ENCODE data around the gene NCKAP5L. TPM values are rescaled to one million over a fixed set of nuclear protein-coding genes. Genes with fewer than 3 reads are reported as not detected.
A peak's percentile ranks its signal among the peaks of the same experiment; 100 is the strongest.

Gene NCKAP5L
- total and polyA plus RNA-seq, 9 of the 15 experiments (the other 6 are each of a cell fraction or from before 2014, with no cell fraction given), result 0.01 to 14.4 (median 3.7) TPM

GRCh38 chr12:49868952-49869815 lies 41.0 kb upstream of the NCKAP5L start (continued):
- peak; percentile 89 for TF ChIP-seq ZNF197 (CRISPR knock-in tag; IDR thresholded peaks at IDR 0.05; ENCODE audit: low read depth)
- no peak for TF ChIP-seq NR0B1 (IDR thresholded peaks at IDR 0.05; ENCODE audit: partially characterized antibody)
- peak; percentile 82; the same call in 1 of the 2 replicates for TF ChIP-seq TOE1 (IDR thresholded peaks at IDR 0.05; ENCODE audit: borderline replicate concordance)
- TF ChIP-seq TOE1 (CRISPR knock-in tag; IDR thresholded peaks at IDR 0.05; ENCODE audit: borderline replicate concordance, low read depth), result no peak
- no peak for TF ChIP-seq CGGBP1 (CRISPR knock-in tag; IDR thresholded peaks at IDR 0.05)
- TF ChIP-seq LCOR (CRISPR knock-in tag; IDR thresholded peaks at IDR 0.05), result peak; percentile 70; the same call in 1 of the 2 replicates
- 0 out of 4 replicates have a peak, but pooled peaks of 1 of the 2 experiments have one; percentile 40 for TF ChIP-seq KDM4B (IDR thresholded peaks at IDR 0.05; ENCODE audit: borderline replicate concordance in 2 of 2, low read depth in 1 of 2)
- peak; percentile 92 for TF ChIP-seq MGA (IDR thresholded peaks at IDR 0.05)
- peak; percentile 20; the same call in 1 of the 2 replicates for TF ChIP-seq HCFC1 (IDR thresholded peaks at IDR 0.05; ENCODE audit: low read depth, low read length)
- peak; percentile 90 for TF ChIP-seq FOXM1 (IDR thresholded peaks at IDR 0.05; ENCODE audit: low read depth)
- no peak for TF ChIP-seq FOXM1 (CRISPR knock-in tag; IDR thresholded peaks at IDR 0.05; ENCODE audit: low read depth)
- TF ChIP-seq MXI1 (IDR thresholded peaks at IDR 0.05; ENCODE audit: low read depth, low read length), result no peak
- TF ChIP-seq FOSL1 (tag; conservative IDR thresholded peaks at IDR 0.05), result peak; percentile 97

All from K562 (cell line).